Prostate gland (tissue), 2 donors: ENCODE data around the gene AP3D1.

Experiments
- POLR2A ChIP-seq: fragments of 450-650 bp; IDR thresholded peaks from one replicate; pipeline ENCODE4 v1.6.1; 2016; ENCODE audit warnings: antibody characterized with exemption, mild to moderate bottlenecking
- TF ChIP-seq, protein P1 (sequence below), 4 experiments: fragments of 200-600 bp in 2 of 4; fragments of 450-650 bp in 2 of 4; sonication (generic) in 2 of 4; IDR thresholded peaks; 1 replicate in 3 of 4; 2 replicates in 1 of 4; pipeline ENCODE4 v1.5.1; 2016 to 2019; ENCODE audit warnings: antibody characterized with exemption in 4 of 4, mild to moderate bottlenecking in 2 of 4, moderate library complexity in 2 of 4

DNA sequence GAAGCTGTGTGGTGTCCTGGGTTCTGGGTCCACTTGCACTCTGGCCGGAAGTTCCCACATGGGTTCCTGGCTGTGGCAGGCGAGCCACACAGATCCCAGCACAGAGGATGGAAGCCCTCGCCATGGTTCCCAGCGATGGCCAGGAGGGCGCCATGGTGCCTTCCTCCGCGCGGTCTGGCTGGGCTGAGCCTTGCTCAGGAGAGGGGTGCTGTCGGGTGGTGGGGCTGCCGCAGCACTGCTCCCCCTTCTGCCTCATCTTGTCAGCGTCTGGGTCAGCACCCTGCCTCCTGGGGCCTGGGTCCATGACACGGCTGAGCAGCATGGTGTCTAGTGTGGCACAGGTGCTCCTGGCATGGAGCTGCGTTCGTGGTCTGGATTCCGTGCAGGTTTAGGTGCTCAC, 45.9 kb upstream of the AP3D1 start:
- TF ChIP-seq, protein P1, sequence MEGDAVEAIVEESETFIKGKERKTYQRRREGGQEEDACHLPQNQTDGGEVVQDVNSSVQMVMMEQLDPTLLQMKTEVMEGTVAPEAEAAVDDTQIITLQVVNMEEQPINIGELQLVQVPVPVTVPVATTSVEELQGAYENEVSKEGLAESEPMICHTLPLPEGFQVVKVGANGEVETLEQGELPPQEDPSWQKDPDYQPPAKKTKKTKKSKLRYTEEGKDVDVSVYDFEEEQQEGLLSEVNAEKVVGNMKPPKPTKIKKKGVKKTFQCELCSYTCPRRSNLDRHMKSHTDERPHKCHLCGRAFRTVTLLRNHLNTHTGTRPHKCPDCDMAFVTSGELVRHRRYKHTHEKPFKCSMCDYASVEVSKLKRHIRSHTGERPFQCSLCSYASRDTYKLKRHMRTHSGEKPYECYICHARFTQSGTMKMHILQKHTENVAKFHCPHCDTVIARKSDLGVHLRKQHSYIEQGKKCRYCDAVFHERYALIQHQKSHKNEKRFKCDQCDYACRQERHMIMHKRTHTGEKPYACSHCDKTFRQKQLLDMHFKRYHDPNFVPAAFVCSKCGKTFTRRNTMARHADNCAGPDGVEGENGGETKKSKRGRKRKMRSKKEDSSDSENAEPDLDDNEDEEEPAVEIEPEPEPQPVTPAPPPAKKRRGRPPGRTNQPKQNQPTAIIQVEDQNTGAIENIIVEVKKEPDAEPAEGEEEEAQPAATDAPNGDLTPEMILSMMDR (IDR thresholded peaks at IDR 0.05) = no peak
- no peak for TF ChIP-seq POLR2A
